ENCODE measurements around the gene TLR3. TPM values are rescaled to one million over a fixed set of nuclear protein-coding genes. Genes with fewer than 3 reads are reported as not detected.
A peak's percentile ranks its signal among the peaks of the same experiment; 100 is the strongest.

TLR3 gene
- total and polyA plus RNA-seq, 12 donors, result 1.3 to 27.2 (median 12.8) TPM

DNA sequence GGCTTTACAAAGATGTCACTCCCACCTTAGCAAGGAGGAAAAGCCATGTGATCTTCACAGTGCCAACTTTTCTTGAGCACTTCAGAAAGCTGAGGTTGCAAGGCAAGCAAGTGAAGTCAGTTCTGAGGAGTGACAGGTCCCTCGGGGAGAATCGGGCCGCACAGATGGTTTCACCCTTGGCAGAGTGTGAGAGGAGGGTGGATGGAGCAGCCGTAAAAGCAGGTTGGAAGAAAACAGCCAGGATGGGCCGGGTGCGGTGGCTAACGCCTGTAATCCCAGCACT, 43.6 kb upstream of the TLR3 start:
- H3K9me3 ChIP-seq (replicated peaks in 1 of 3), result no peaks in the 10 kb centered on the region
- WGBS, 4 donors, result 83 to 89% (median 85%) methylated on average over 7 of the region's 7 CpGs
- H3K4me1 ChIP-seq (replicated peaks in 1 of 2), result peaks cover 18 to 31% of the 10 kb centered on the region in 2 donors
- no peaks in the 10 kb centered on the region for H3K27me3 ChIP-seq
- H3K4me3 ChIP-seq, result no peak overlapping the region
- H3K36me3 ChIP-seq (replicated peaks in 1 of 2), result no peaks in the 10 kb centered on the region
- H3K27ac ChIP-seq, result no peak overlapping the region
- no peak for DNase-seq
- intact Hi-C loops (cut with DNase I), result loop anchor here (10.0 kb wide), 2 partner anchors 241 to 381 kb away; no protein-coding TSS in a partner anchor
- TF ChIP-seq, protein P1, sequence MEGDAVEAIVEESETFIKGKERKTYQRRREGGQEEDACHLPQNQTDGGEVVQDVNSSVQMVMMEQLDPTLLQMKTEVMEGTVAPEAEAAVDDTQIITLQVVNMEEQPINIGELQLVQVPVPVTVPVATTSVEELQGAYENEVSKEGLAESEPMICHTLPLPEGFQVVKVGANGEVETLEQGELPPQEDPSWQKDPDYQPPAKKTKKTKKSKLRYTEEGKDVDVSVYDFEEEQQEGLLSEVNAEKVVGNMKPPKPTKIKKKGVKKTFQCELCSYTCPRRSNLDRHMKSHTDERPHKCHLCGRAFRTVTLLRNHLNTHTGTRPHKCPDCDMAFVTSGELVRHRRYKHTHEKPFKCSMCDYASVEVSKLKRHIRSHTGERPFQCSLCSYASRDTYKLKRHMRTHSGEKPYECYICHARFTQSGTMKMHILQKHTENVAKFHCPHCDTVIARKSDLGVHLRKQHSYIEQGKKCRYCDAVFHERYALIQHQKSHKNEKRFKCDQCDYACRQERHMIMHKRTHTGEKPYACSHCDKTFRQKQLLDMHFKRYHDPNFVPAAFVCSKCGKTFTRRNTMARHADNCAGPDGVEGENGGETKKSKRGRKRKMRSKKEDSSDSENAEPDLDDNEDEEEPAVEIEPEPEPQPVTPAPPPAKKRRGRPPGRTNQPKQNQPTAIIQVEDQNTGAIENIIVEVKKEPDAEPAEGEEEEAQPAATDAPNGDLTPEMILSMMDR (IDR thresholded peaks at IDR 0.05), result no peak
- TF ChIP-seq POLR2A (IDR thresholded peaks at IDR 0.05), result no peak

DNA sequence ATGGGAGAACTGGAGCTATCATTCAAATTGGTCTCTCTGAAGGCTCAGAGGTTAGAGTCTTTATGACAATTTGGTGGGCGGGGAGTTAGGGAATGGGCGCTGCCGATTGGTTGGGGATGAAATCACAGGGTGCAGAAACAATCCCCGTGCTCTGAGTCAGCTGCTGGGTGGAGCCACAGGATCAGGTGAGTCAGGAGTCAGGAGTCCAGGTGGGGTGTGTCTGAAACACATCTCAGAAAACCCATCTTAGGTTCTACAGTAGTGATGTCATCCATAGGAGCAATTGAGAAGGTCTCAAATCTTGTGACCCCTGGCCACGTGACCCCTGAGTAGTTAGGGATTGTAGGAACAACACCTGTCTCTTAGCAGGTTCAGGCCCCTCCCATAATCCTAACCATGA, 41.6 kb upstream of the TLR3 start:
- Histone ChIP-seq H3K9me3 (replicated peaks in 1 of 3) (no peaks in the 10 kb centered on the region), H3K27ac (no peak overlapping the region), H3K36me3 (replicated peaks in 1 of 2) (no peaks in the 10 kb centered on the region), H3K4me1 (replicated peaks in 1 of 2) (peaks cover 25 to 26% of the 10 kb centered on the region in 2 donors), H3K4me3 (no peak overlapping the region), H3K27me3 (no peaks in the 10 kb centered on the region)
- 93 to 100% (median 96%) methylated on average over 5 of the region's 5 CpGs for WGBS, 4 donors
- no peak for DNase-seq
- TF ChIP-seq, protein P1 (IDR thresholded peaks at IDR 0.05), result no peak
- TF ChIP-seq POLR2A (IDR thresholded peaks at IDR 0.05), result no peak
- intact Hi-C loops (cut with DNase I), result loop anchor here (10.0 kb wide), 2 partner anchors 243 to 383 kb away; no protein-coding TSS in a partner anchor

DNA sequence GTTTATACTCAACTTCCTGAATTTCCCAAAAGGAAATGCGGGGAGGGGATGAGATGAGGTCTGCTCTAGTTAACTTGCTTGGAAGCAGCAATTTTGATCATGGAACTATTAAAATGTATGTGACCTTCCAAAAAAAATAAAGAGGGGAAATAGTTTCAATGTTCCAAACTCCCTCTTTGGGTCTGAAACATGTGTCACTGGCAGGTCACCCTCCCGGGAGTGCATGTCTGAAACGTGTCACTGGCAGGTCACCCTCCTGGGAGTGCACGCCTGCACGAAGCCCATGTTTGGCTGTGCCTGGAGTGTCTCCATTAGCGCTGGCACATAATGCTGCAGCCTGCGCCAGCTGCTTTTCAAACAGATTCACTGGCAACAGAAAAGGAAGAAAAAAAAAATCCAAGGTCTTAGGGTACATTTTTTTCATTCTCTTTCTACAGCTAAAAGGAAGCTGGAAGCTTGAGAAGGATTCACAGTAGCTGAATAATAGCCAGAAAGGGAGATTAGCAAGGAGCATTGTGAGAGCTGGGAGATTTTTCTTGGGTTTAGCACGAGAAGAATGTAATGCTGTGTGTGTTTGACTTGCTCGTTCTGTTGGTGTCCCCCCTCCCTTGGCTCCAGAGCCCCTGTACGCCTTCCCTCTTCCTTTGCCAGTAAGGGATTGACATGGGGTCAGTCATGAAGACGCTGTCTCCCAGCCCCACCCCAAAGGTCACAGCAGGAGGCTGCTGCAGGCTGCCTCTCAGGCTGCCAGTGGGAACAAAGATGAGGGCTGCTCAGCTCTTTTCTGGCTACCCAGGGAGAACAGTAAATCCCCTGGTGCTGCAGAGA, 39.2 kb upstream of the TLR3 start:
- H3K4me3 ChIP-seq, result peak overlapping the region in 1 of 4 donors; percentile 27
- H3K27me3 ChIP-seq, result no peaks in the 10 kb centered on the region
- H3K27ac ChIP-seq, result peak overlapping the region; percentile 75 to 88 (median 82)
- TF ChIP-seq, protein P1 (IDR thresholded peaks at IDR 0.05), result no peak
- peak in 1 of 2 donors; percentile 51 for TF ChIP-seq POLR2A (IDR thresholded peaks at IDR 0.05)
- no peaks in the 10 kb centered on the region for H3K36me3 ChIP-seq (replicated peaks in 1 of 2)
- H3K4me1 ChIP-seq (replicated peaks in 1 of 2), result peaks cover 25 to 26% of the 10 kb centered on the region in 2 donors
- peak; percentile 79 to 96 (median 85) for DNase-seq
- whole genome bisulfite sequencing, 4 donors, result 8 to 18% (median 16%) methylated on average over 11 of the region's 11 CpGs
- intact Hi-C loops (cut with DNase I), result loop anchor here (10.0 kb wide), 2 partner anchors 245 to 385 kb away; no protein-coding TSS in a partner anchor
- H3K9me3 ChIP-seq (replicated peaks in 1 of 3), result no peaks in the 10 kb centered on the region

DNA sequence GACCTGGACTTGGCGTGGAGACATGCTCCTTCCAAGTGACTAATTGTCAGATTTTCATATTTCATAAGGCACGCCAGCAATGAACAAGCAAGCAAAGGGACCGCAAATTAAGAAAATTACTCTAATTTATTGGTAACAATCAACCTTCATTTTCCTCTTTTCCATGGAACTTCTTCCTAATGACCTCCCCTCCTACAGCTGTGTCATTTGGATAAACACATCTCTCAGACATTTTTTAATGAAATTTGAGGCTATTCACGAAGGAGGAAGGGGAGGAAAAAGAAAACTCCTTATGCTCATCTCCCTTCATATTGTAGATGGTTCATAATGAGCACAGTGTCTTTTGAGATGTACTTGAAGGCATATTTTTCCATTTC, 38.6 kb upstream of the TLR3 start:
- peaks cover 25 to 26% of the 10 kb centered on the region in 2 donors for H3K4me1 ChIP-seq (replicated peaks in 1 of 2)
- H3K36me3 ChIP-seq (replicated peaks in 1 of 2), result no peaks in the 10 kb centered on the region
- DNase-seq, result no peak
- peak overlapping the region; percentile 75 to 88 (median 82) for H3K27ac ChIP-seq
- H3K27me3 ChIP-seq, result no peaks in the 10 kb centered on the region
- intact Hi-C loops (cut with DNase I), result no loop called here
- TF ChIP-seq, protein P1 (IDR thresholded peaks at IDR 0.05), result no peak
- no peak for TF ChIP-seq POLR2A (IDR thresholded peaks at IDR 0.05)
- 15 to 25% (median 18%) methylated on average over 4 of the region's 4 CpGs for WGBS, 4 donors
- H3K4me3 ChIP-seq, result peak overlapping the region in 1 of 4 donors; percentile 27
- H3K9me3 ChIP-seq (replicated peaks in 1 of 3), result no peaks in the 10 kb centered on the region

Data from adrenal gland (tissue), 12 donors.